KG1 (cell line): Measurements from ENCODE around the gene OBP2B.
A peak's percentile ranks its signal among the peaks of the same experiment; 100 is the strongest.
"Not testable (repeated sequence)": the region's sequence is repeated elsewhere in the genome, so short reads cannot be mapped to it uniquely, and the experiment has no call there.

Source experiments
- DNase-seq: peaks from one replicate; lab custom pipeline; 2025; lab: John Stamatoyannopoulos, UW

The OBP2B gene

GRCh38 chr9:133208880-133209300 is at the start of gene OBP2B:
TSS of gene OBP2B (minus strand) at chr9:133209250. CDS start at chr9:133209199, 51 bp downstream.
- DNase-seq, result not testable (repeated sequence)

- DNase-seq, result no peak
Observed at GRCh38 chr9:133258061-133259015, 49.3 kb upstream of the OBP2B start.

- no peak for DNase-seq
Observed at GRCh38 chr9:133257465-133257956, 48.5 kb upstream of the OBP2B start.

- no peak for DNase-seq
Observed at GRCh38 chr9:133256686-133257091, 47.6 kb upstream of the OBP2B start.

GRCh38 chr9:133256136-133256461 is 47.0 kb upstream of the OBP2B start:
- DNase-seq, result no peak

GRCh38 chr9:133255371-133256135 is 46.5 kb upstream of the OBP2B start:
- no peak for DNase-seq

GRCh38 chr9:133254471-133254870 is 45.4 kb upstream of the OBP2B start:
- DNase-seq, result no peak

- no peak for DNase-seq
Observed at GRCh38 chr9:133253268-133253667, 44.2 kb upstream of the OBP2B start.

GRCh38 chr9:133252301-133253020 is 43.4 kb upstream of the OBP2B start:
- no peak for DNase-seq

GRCh38 chr9:133251773-133252172 is 42.7 kb upstream of the OBP2B start:
- no peak for DNase-seq

GRCh38 chr9:133251221-133251620 is 42.2 kb upstream of the OBP2B start:
- not testable (repeated sequence) for DNase-seq

GRCh38 chr9:133250741-133251170 is 41.7 kb upstream of the OBP2B start:
- DNase-seq, result no peak

- DNase-seq, result no peak
Observed at GRCh38 chr9:133249337-133249736, 40.3 kb upstream of the OBP2B start.

- no peak for DNase-seq
Observed at GRCh38 chr9:133248726-133249295, 39.8 kb upstream of the OBP2B start.

GRCh38 chr9:133247632-133248031 is 38.6 kb upstream of the OBP2B start:
- no peak for DNase-seq

GRCh38 chr9:133246991-133247390 is 37.9 kb upstream of the OBP2B start:
- DNase-seq, result no peak

GRCh38 chr9:133246562-133246961 is 37.5 kb upstream of the OBP2B start:
- DNase-seq, result no peak

- no peak for DNase-seq
Observed at GRCh38 chr9:133242991-133243390, 33.9 kb upstream of the OBP2B start.

GRCh38 chr9:133242241-133242640 is 33.2 kb upstream of the OBP2B start:
- DNase-seq, result no peak

- DNase-seq, result no peak
Observed at GRCh38 chr9:133239533-133240090, 30.6 kb upstream of the OBP2B start.

GRCh38 chr9:133238851-133239532 is 29.9 kb upstream of the OBP2B start:
- DNase-seq, result peak; percentile 2
